ENCODE data around the gene TTLL8.

Gene TTLL8

DNA sequence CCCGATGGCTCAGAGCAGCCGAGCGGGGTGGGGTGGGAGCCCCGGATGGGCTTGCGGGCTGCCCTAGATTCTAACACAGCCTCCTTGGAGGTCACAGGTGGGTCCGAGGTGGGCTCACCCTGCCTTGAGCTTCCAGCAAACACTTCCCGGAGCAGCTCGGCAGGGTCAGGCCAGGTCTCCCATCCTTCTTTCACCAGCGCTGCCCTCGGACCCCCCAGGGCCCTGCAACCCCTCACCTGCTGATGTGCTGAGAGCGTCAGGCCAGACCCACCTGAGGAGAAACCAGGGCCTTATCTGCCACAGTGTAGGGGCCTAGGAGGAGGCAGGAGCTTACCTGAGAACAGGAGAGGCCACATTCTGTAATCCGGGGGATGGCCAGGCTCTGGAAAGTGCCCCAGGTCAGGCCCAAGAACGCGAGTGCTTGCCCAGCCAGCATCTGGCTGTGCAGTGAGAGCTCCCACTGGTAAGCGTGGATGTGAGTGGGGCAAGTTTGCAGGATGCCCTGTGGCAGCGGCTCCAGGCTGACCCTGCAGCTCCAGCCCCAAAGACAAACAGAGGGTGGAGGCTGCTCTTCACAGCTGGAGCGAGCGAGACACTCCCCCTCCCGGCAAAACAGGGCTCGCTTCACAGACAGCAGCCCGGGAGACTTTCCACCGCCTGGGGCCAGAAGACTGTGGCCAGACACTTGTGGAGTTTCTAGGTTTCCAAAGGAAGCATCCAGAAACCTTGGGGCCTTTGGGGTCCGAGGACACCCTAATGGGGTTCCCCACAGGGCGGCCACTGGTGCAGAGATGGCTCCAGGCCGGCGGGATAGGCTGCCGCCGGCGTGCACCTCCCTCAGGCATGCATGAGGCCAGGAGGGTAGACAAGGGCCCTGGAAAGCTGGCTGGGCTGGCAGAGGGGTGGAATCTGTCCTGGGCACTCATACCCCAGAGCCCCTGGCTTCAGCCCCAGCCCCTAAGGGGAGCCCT, 45.6 kb downstream of the TTLL8 start, which contains the start of gene IL17REL (continued):
- TF ChIP-seq ZNF585B (tag by site-specific recombination; IDR thresholded peaks at IDR 0.05) (no peak), KLF1 (tag by site-specific recombination; IDR thresholded peaks at IDR 0.05) (peak; percentile 50; the same call in 1 of the 2 replicates), ZNF664 (tag by site-specific recombination; IDR thresholded peaks at IDR 0.05) (no peak), ZNF621 (tag by site-specific recombination; IDR thresholded peaks at IDR 0.05) (no peak), KLF9 (tag by site-specific recombination; IDR thresholded peaks at IDR 0.05; ENCODE audit: low read depth) (no peak), ZNF37A (tag by site-specific recombination; IDR thresholded peaks at IDR 0.05) (no peak)
- TF ChIP-seq, protein P1, sequence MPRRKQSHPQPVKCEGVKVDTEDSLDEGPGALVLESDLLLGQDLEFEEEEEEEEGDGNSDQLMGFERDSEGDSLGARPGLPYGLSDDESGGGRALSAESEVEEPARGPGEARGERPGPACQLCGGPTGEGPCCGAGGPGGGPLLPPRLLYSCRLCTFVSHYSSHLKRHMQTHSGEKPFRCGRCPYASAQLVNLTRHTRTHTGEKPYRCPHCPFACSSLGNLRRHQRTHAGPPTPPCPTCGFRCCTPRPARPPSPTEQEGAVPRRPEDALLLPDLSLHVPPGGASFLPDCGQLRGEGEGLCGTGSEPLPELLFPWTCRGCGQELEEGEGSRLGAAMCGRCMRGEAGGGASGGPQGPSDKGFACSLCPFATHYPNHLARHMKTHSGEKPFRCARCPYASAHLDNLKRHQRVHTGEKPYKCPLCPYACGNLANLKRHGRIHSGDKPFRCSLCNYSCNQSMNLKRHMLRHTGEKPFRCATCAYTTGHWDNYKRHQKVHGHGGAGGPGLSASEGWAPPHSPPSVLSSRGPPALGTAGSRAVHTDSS (tag by site-specific recombination; IDR thresholded peaks at IDR 0.05): no peak
- TF ChIP-seq, protein P2, sequence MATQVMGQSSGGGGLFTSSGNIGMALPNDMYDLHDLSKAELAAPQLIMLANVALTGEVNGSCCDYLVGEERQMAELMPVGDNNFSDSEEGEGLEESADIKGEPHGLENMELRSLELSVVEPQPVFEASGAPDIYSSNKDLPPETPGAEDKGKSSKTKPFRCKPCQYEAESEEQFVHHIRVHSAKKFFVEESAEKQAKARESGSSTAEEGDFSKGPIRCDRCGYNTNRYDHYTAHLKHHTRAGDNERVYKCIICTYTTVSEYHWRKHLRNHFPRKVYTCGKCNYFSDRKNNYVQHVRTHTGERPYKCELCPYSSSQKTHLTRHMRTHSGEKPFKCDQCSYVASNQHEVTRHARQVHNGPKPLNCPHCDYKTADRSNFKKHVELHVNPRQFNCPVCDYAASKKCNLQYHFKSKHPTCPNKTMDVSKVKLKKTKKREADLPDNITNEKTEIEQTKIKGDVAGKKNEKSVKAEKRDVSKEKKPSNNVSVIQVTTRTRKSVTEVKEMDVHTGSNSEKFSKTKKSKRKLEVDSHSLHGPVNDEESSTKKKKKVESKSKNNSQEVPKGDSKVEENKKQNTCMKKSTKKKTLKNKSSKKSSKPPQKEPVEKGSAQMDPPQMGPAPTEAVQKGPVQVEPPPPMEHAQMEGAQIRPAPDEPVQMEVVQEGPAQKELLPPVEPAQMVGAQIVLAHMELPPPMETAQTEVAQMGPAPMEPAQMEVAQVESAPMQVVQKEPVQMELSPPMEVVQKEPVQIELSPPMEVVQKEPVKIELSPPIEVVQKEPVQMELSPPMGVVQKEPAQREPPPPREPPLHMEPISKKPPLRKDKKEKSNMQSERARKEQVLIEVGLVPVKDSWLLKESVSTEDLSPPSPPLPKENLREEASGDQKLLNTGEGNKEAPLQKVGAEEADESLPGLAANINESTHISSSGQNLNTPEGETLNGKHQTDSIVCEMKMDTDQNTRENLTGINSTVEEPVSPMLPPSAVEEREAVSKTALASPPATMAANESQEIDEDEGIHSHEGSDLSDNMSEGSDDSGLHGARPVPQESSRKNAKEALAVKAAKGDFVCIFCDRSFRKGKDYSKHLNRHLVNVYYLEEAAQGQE (tag by site-specific recombination; IDR thresholded peaks at IDR 0.05): no peak

DNA sequence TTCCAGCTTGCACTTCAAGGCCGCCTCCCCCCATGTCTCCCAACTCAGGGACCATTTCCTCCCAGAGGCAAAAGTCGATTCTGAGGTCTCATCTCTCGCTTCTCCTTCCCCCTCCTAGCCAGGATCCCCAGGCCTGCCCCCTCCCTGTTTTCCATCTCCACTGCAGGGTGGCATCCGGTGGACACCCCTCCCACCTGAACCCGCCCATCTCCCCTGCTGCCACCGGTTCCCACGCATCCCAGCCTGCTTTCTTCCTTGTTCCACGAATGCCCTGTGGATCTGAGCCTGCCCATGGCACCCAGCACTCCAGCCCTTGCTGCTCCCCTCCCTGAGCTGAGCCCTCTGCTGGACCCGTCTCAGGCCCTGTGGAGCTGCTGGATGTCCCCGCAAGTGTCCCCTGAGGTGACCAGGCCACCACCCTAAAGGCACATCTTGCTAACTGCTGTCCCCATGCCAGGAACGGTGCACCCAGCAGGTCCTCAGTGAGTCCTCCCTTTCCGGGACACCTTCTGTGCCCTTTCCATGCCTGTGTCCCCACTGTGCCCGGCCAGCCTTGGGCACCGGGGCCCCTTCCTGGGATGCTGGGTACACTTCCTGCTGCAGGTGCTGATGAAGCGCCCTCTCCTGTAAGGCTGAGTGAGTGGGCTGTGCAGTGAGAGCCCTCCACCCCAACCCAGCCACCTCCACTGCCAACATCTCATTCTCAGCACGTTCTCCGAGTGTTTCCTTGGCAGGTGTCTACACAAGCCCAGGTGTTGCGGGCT, 46.5 kb downstream of the TTLL8 start:
- ChIA-PET CTCF (no interaction called here), POLR2A (interaction anchor here (1.0 kb wide), 1 partner anchor 9 kb away, joined by 3 read pairs; no protein-coding TSS in a partner anchor)
- no peak overlapping the region for H3K4me3 ChIP-seq (ENCODE audit: low read depth, low read length)
- no peaks in the 10 kb centered on the region for H3K36me3 ChIP-seq (ENCODE audit: control insufficient read depth in 2 of 2, insufficient read depth in 1 of 2, low read length in 2 of 2)
- peaks cover 4% of the 10 kb centered on the region for H3K4me1 ChIP-seq (ENCODE audit: control insufficient read depth, insufficient read depth, low read length)
- no peak overlapping the region for H3K27ac ChIP-seq (ENCODE audit: extremely low read depth, low read depth, low read length)
- H3K9me3 ChIP-seq (ENCODE audit: control insufficient read depth, insufficient read depth, low read depth, low read length): no peaks in the 10 kb centered on the region
- TF ChIP-seq ZNF529 (tag by site-specific recombination; IDR thresholded peaks at IDR 0.05; ENCODE audit: insufficient replicate concordance) (no peak), ZNF701 (tag by site-specific recombination; IDR thresholded peaks at IDR 0.05) (no peak), OSR2 (tag by site-specific recombination; IDR thresholded peaks at IDR 0.05) (no peak), ZNF843 (tag by site-specific recombination; IDR thresholded peaks at IDR 0.05) (no peak), SP3 (tag by site-specific recombination; IDR thresholded peaks at IDR 0.05) (no peak), KLF9 (tag by site-specific recombination; IDR thresholded peaks at IDR 0.05; ENCODE audit: low read depth) (no peak), ZBTB21 (tag by site-specific recombination; IDR thresholded peaks at IDR 0.05) (no peak), ZSCAN30 (tag by site-specific recombination; IDR thresholded peaks at IDR 0.05) (no peak), ZNF626 (tag by site-specific recombination; IDR thresholded peaks at IDR 0.05) (no peak), ZNF391 (tag by site-specific recombination; IDR thresholded peaks at IDR 0.05; ENCODE audit: borderline replicate concordance, low read depth) (no peak), KLF1 (tag by site-specific recombination; IDR thresholded peaks at IDR 0.05) (peak; percentile 87), ZNF24 (tag by site-specific recombination; IDR thresholded peaks at IDR 0.05) (no peak), ZFP37 (tag by site-specific recombination; IDR thresholded peaks at IDR 0.05) (no peak), ZNF510 (tag by site-specific recombination; IDR thresholded peaks at IDR 0.05; ENCODE audit: insufficient replicate concordance) (no peak), ZNF654 (tag by site-specific recombination; IDR thresholded peaks at IDR 0.05; ENCODE audit: low read depth) (no peak)
- TF ChIP-seq, protein P3, sequence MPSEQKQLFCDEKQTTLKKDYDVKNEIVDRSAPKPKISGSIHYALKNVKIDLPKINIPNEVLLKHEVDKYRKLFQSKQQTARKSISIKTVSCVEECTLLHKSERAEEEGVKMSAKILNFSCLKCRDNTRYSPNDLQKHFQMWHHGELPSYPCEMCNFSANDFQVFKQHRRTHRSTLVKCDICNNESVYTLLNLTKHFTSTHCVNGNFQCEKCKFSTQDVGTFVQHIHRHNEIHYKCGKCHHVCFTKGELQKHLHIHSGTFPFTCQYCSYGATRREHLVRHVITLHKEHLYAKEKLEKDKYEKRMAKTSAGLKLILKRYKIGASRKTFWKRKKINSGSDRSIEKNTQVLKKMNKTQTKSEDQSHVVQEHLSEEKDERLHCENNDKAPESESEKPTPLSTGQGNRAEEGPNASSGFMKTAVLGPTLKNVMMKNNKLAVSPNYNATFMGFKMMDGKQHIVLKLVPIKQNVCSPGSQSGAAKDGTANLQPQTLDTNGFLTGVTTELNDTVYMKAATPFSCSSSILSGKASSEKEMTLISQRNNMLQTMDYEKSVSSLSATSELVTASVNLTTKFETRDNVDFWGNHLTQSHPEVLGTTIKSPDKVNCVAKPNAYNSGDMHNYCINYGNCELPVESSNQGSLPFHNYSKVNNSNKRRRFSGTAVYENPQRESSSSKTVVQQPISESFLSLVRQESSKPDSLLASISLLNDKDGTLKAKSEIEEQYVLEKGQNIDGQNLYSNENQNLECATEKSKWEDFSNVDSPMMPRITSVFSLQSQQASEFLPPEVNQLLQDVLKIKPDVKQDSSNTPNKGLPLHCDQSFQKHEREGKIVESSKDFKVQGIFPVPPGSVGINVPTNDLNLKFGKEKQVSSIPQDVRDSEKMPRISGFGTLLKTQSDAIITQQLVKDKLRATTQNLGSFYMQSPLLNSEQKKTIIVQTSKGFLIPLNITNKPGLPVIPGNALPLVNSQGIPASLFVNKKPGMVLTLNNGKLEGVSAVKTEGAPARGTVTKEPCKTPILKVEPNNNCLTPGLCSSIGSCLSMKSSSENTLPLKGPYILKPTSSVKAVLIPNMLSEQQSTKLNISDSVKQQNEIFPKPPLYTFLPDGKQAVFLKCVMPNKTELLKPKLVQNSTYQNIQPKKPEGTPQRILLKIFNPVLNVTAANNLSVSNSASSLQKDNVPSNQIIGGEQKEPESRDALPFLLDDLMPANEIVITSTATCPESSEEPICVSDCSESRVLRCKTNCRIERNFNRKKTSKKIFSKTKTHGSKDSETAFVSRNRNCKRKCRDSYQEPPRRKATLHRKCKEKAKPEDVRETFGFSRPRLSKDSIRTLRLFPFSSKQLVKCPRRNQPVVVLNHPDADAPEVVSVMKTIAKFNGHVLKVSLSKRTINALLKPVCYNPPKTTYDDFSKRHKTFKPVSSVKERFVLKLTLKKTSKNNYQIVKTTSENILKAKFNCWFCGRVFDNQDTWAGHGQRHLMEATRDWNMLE (tag by site-specific recombination; conservative IDR thresholded peaks at IDR 0.05; ENCODE audit: low read depth): no peak

Measured in HEK293 (cell line).